DOHH2 (cell line): Measurements from ENCODE around the gene VPS35.

Experiments
- H3F3A ChIP-seq: fragments of 200-600 bp; sonication (generic), shearing (Covaris generic); 2 replicates; pipeline ENCODE4 v1.6.0; 2016; ENCODE audit warnings: antibody characterized with exemption, mild to moderate bottlenecking; ENCODE audit not compliant: control insufficient read depth, insufficient read depth
- H3K27ac ChIP-seq: fragments of 200-600 bp; sonication (generic); 2 replicates; pipeline ENCODE4 v1.5.1; 2014; ENCODE audit warnings: low read depth, mild to moderate bottlenecking, low read length, moderate library complexity
- H3K27me3 ChIP-seq: fragments of 200-600 bp; sonication (generic); 2 replicates; pipeline ENCODE4 v1.6.1; 2014; ENCODE audit warnings: mild to moderate bottlenecking, low read length, mixed read lengths; ENCODE audit not compliant: control insufficient read depth
- H3K36me3 ChIP-seq: fragments of 200-600 bp; sonication (generic); 2 replicates; pipeline ENCODE4 v1.6.1; 2014; ENCODE audit warnings: mild to moderate bottlenecking, low read length, moderate library complexity, mixed read lengths; ENCODE audit not compliant: control insufficient read depth
- H3K4me1 ChIP-seq: fragments of 200-600 bp; sonication (generic); 2 replicates; pipeline ENCODE4 v1.6.1; 2014; ENCODE audit warnings: mild to moderate bottlenecking, low read length, mixed read lengths; ENCODE audit not compliant: control insufficient read depth
- H3K4me2 ChIP-seq: fragments of 200-600 bp; sonication (generic); 2 replicates; pipeline ENCODE4 v1.6.0; 2014; ENCODE audit warnings: mild to moderate bottlenecking, low read length, moderate library complexity
- H3K4me3 ChIP-seq: fragments of 200-600 bp; sonication (generic); 2 replicates; pipeline ENCODE4 v1.5.1; 2014; ENCODE audit warnings: mild to moderate bottlenecking, low read length, mixed read lengths
- H3K79me2 ChIP-seq: fragments of 200-600 bp; sonication (generic); 2 replicates; pipeline ENCODE4 v1.6.1; 2014; ENCODE audit warnings: mild to moderate bottlenecking, low read length, mixed read lengths; ENCODE audit not compliant: control insufficient read depth
- H3K9me2 ChIP-seq: fragments of 200-600 bp; sonication (generic); replicated peaks from 2 replicates; pipeline ENCODE4 v1.6.1; 2014; ENCODE audit warnings: mild to moderate bottlenecking, low read length, mixed read lengths; ENCODE audit not compliant: control insufficient read depth
- H3K9me3 ChIP-seq: fragments of 200-600 bp; sonication (generic); 2 replicates; pipeline ENCODE4 v1.6.1; 2014; ENCODE audit warnings: antibody characterized with exemption, low read length, mixed read lengths; ENCODE audit not compliant: control insufficient read depth, insufficient read depth
- H4K20me1 ChIP-seq: fragments of 200-600 bp; sonication (generic); 2 replicates; pipeline ENCODE4 v1.6.0; 2014; ENCODE audit warnings: low read depth, mild to moderate bottlenecking, antibody characterized with exemption, low read length, moderate library complexity; ENCODE audit not compliant: control insufficient read depth, insufficient read depth
- CTCF ChIP-seq: fragments of 200-600 bp; sonication (generic); IDR thresholded peaks from one replicate; pipeline ENCODE4 v1.5.1; 2014; ENCODE audit warnings: antibody characterized with exemption, mild to moderate bottlenecking, low read depth, low read length; ENCODE audit not compliant: poor library complexity, severe bottlenecking
- EZH2phosphoT487 ChIP-seq: fragments of 200-600 bp; sonication (generic); IDR thresholded peaks from 2 replicates; pipeline ENCODE4 v1.6.1; 2017; ENCODE audit warnings: borderline replicate concordance, mild to moderate bottlenecking, antibody characterized with exemption, low read length, moderate library complexity, mixed read lengths

VPS35 gene

DNA sequence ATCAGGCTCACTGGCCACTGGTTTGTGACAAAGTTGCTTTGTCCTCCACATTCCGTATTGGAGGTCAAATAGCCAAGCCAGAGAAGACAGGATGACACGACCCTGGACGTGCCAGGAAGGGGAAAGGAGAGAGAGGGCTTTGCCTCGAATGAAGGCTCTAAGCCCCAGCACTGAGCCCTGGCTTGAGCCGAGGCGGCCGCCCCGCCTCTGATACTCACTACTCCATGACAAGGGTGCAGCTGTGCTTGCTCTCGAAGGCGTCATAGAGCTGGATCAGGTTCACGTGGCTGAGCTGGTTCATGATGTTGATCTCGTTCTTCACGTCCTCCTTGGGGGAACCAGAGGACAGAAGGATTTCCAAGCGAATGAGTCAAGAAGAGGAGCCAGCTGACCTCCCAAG lies 39.8 kb upstream of the VPS35 start:
- Histone ChIP-seq H3K4me2 (no peak overlapping the region), H3K9me2 (no peaks in the 10 kb centered on the region), H3F3A (no peaks in the 10 kb centered on the region), H3K4me3 (no peak overlapping the region), H3K9me3 (peaks cover 8% of the 10 kb centered on the region), H3K27ac (no peak overlapping the region), H4K20me1 (no peaks in the 10 kb centered on the region), H3K79me2 (no peaks in the 10 kb centered on the region), H3K4me1 (no peaks in the 10 kb centered on the region), H3K36me3 (no peaks in the 10 kb centered on the region), H3K27me3 (no peaks in the 10 kb centered on the region)
- no peak for TF ChIP-seq EZH2phosphoT487
- TF ChIP-seq CTCF, result no peak

DNA sequence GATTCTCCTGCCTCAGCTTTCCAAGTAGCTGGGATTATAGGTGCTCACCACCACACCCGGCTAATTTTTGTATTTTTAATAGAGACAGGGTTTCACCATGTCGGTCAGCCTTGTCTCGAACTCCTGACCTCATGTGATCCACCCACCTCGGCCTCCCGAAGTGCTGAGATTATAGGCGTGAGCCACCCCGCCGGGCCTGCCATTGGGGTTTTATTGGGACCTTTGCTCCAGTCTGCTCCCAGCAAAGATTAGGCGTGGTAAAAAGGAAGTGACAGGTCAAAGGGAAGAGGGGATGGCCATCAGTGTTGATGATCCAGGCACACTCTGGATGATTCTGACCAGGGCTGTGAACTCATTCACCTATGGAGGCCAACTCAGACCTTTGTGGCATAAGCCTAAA lies 38.7 kb upstream of the VPS35 start:
- no peaks in the 10 kb centered on the region for H4K20me1 ChIP-seq
- no peaks in the 10 kb centered on the region for H3K27me3 ChIP-seq
- H3F3A ChIP-seq, result no peaks in the 10 kb centered on the region
- no peak overlapping the region for H3K27ac ChIP-seq
- no peaks in the 10 kb centered on the region for H3K9me2 ChIP-seq
- H3K4me1 ChIP-seq, result no peaks in the 10 kb centered on the region
- no peak overlapping the region for H3K4me3 ChIP-seq
- H3K9me3 ChIP-seq, result peaks cover 8% of the 10 kb centered on the region
- H3K36me3 ChIP-seq, result no peaks in the 10 kb centered on the region
- H3K4me2 ChIP-seq, result no peak overlapping the region
- no peak for TF ChIP-seq EZH2phosphoT487
- TF ChIP-seq CTCF, result no peak
- no peaks in the 10 kb centered on the region for H3K79me2 ChIP-seq

GRCh38 chr16:46727184-46727583 lies 38.2 kb upstream of the VPS35 start:
- Histone ChIP-seq H3K4me1 (no peaks in the 10 kb centered on the region), H3K27me3 (no peaks in the 10 kb centered on the region), H3K27ac (no peak overlapping the region), H3K9me3 (peaks cover 8% of the 10 kb centered on the region), H3F3A (no peaks in the 10 kb centered on the region), H3K4me2 (no peak overlapping the region), H3K9me2 (no peaks in the 10 kb centered on the region), H3K36me3 (no peaks in the 10 kb centered on the region), H3K79me2 (no peaks in the 10 kb centered on the region), H4K20me1 (no peaks in the 10 kb centered on the region), H3K4me3 (no peak overlapping the region)
- no peak for TF ChIP-seq EZH2phosphoT487
- no peak for TF ChIP-seq CTCF

- H3K4me2 ChIP-seq, result no peak overlapping the region
- TF ChIP-seq CTCF (no peak), EZH2phosphoT487 (no peak)
- H3K4me1 ChIP-seq, result no peaks in the 10 kb centered on the region
Observed at GRCh38 chr16:46721885-46722284, 32.9 kb upstream of the VPS35 start.

More at GRCh38 chr16:46721885-46722284, 32.9 kb upstream of the VPS35 start:
- no peaks in the 10 kb centered on the region for H3K36me3 ChIP-seq
- no peak overlapping the region for H3K4me3 ChIP-seq
- no peaks in the 10 kb centered on the region for H3K9me2 ChIP-seq
- peaks cover 8% of the 10 kb centered on the region for H3K9me3 ChIP-seq
- no peak overlapping the region for H3K27ac ChIP-seq
- no peaks in the 10 kb centered on the region for H3F3A ChIP-seq
- H3K79me2 ChIP-seq, result no peaks in the 10 kb centered on the region
- no peaks in the 10 kb centered on the region for H3K27me3 ChIP-seq
- no peaks in the 10 kb centered on the region for H4K20me1 ChIP-seq
